ENCODE results near the gene FBXO5. TPM values are rescaled to one million over a fixed set of nuclear protein-coding genes. Genes with fewer than 3 reads are reported as not detected.

FBXO5 gene
- total and polyA plus RNA-seq, 4 experiments from 2014 or later, result 4.8 to 10.4 (median 9.4) TPM

GRCh38 chr6:152946484-152946883 is 36.4 kb downstream of the FBXO5 start:
- no peaks in the 10 kb centered on the region for H3K36me3 ChIP-seq (ENCODE audit: insufficient read depth, low read length)
- CTCF ChIA-PET (ENCODE audit: partially characterized antibody), result interaction anchor here (0.9 kb wide), 1 partner anchor 11 kb away, joined by 4 read pairs; no protein-coding TSS in a partner anchor

GRCh38 chr6:152943260-152943897 is 39.5 kb downstream of the FBXO5 start:
- ChIA-PET CTCF (ENCODE audit: partially characterized antibody) (no interaction called here), POLR2A (ENCODE audit: partially characterized antibody) (no interaction called here)
- Mint-ChIP-seq H3K4me1 (peaks cover 6 to 8% (median 7%) of the 10 kb centered on the region in 4 donors), H3K27ac (no peak overlapping the region), H3K27me3 (peaks cover 13 to 16% of the 10 kb centered on the region in 2 donors), H3K4me3 (no peak overlapping the region), H3K36me3 (no peaks in the 10 kb centered on the region), H3K9me3 (no peaks in the 10 kb centered on the region)
- H3K36me3 ChIP-seq (ENCODE audit: insufficient read depth, low read length), result no peaks in the 10 kb centered on the region
- intact Hi-C loops (cut with micrococcal nuclease), result no loop called here
- DNase-seq, result no peak
- H3K4me1 ChIP-seq (ENCODE audit: insufficient read depth, low read length), result no peaks in the 10 kb centered on the region
- no peak overlapping the region for H3K27ac ChIP-seq (ENCODE audit: low read depth, low read length)
- H3K27me3 ChIP-seq (ENCODE audit: insufficient read depth, low read length), result no peaks in the 10 kb centered on the region
- no peak overlapping the region for H3K4me3 ChIP-seq (ENCODE audit: low read length in 2 of 2)
- no peaks in the 10 kb centered on the region for H3K9me3 ChIP-seq (ENCODE audit: control insufficient read depth in 1 of 2, low read length in 2 of 2)

More at GRCh38 chr6:152946484-152946883, 36.4 kb downstream of the FBXO5 start:
- Mint-ChIP-seq H3K4me3 (no peak overlapping the region), H3K36me3 (no peaks in the 10 kb centered on the region), H3K27me3 (peaks cover 8 to 10% of the 10 kb centered on the region in 2 donors), H3K9me3 (no peaks in the 10 kb centered on the region), H3K27ac (no peak overlapping the region), H3K4me1 (peaks cover 7 to 9% (median 8%) of the 10 kb centered on the region in 4 donors)
- intact Hi-C loops (cut with micrococcal nuclease), result loop anchor here (5.0 kb wide), 1 partner anchor 1269 kb away; no protein-coding TSS in a partner anchor
- DNase-seq, result no peak
- Histone ChIP-seq H3K4me3 (ENCODE audit: low read length in 2 of 2) (no peak overlapping the region), H3K27ac (ENCODE audit: low read depth, low read length) (no peak overlapping the region), H3K4me1 (ENCODE audit: insufficient read depth, low read length) (no peaks in the 10 kb centered on the region), H3K9me3 (ENCODE audit: control insufficient read depth in 1 of 2, low read length in 2 of 2) (no peaks in the 10 kb centered on the region), H3K27me3 (ENCODE audit: insufficient read depth, low read length) (no peaks in the 10 kb centered on the region)
- POLR2A ChIA-PET (ENCODE audit: partially characterized antibody), result no interaction called here

- POLR2A ChIA-PET (ENCODE audit: partially characterized antibody), result no interaction called here
- intact Hi-C loops (cut with micrococcal nuclease), result no loop called here
- CTCF ChIA-PET (ENCODE audit: partially characterized antibody), result no interaction called here
- H3K27me3 ChIP-seq (ENCODE audit: insufficient read depth, low read length), result no peaks in the 10 kb centered on the region
- no peaks in the 10 kb centered on the region for H3K36me3 Mint-ChIP-seq
- no peaks in the 10 kb centered on the region for H3K4me1 ChIP-seq (ENCODE audit: insufficient read depth, low read length)
- H3K4me1 Mint-ChIP-seq, result no peaks in the 10 kb centered on the region
- DNase-seq, result no peak
- H3K9me3 ChIP-seq (ENCODE audit: control insufficient read depth in 1 of 2, low read length in 2 of 2), result no peaks in the 10 kb centered on the region
- no peak overlapping the region for H3K27ac ChIP-seq (ENCODE audit: low read depth, low read length)
- H3K36me3 ChIP-seq (ENCODE audit: insufficient read depth, low read length), result no peaks in the 10 kb centered on the region
- no peaks in the 10 kb centered on the region for H3K9me3 Mint-ChIP-seq
- H3K27ac Mint-ChIP-seq, result no peak overlapping the region
- H3K4me3 ChIP-seq (ENCODE audit: low read length in 2 of 2), result no peak overlapping the region
- no peak overlapping the region for H3K4me3 Mint-ChIP-seq
- H3K27me3 Mint-ChIP-seq, result peaks cover 18 to 19% of the 10 kb centered on the region in 2 donors
These were observed 40.4 kb downstream of the FBXO5 start for GRCh38 chr6:152942319-152942869.

- no peak overlapping the region for H3K27ac Mint-ChIP-seq
- Histone ChIP-seq H3K9me3 (ENCODE audit: control insufficient read depth in 1 of 2, low read length in 2 of 2) (no peaks in the 10 kb centered on the region), H3K36me3 (ENCODE audit: insufficient read depth, low read length) (no peaks in the 10 kb centered on the region), H3K4me1 (ENCODE audit: insufficient read depth, low read length) (no peaks in the 10 kb centered on the region), H3K4me3 (ENCODE audit: low read length in 2 of 2) (no peak overlapping the region), H3K27me3 (ENCODE audit: insufficient read depth, low read length) (no peaks in the 10 kb centered on the region), H3K27ac (ENCODE audit: low read depth, low read length) (no peak overlapping the region)
- ChIA-PET CTCF (ENCODE audit: partially characterized antibody) (interaction anchor here (1.2 kb wide), 1 partner anchor 83 kb away, joined by 3 read pairs; no protein-coding TSS in a partner anchor), POLR2A (ENCODE audit: partially characterized antibody) (no interaction called here)
- intact Hi-C loops (cut with micrococcal nuclease), result no loop called here
- no peak overlapping the region for H3K4me3 Mint-ChIP-seq
- H3K27me3 Mint-ChIP-seq, result peaks cover 19 to 21% of the 10 kb centered on the region in 2 donors
- no peaks in the 10 kb centered on the region for H3K4me1 Mint-ChIP-seq
- DNase-seq, result no peak
- no peaks in the 10 kb centered on the region for H3K36me3 Mint-ChIP-seq
- no peaks in the 10 kb centered on the region for H3K9me3 Mint-ChIP-seq
These were observed 41.1 kb downstream of the FBXO5 start for GRCh38 chr6:152941746-152942145.

- no peak for DNase-seq
- CTCF ChIA-PET (ENCODE audit: partially characterized antibody), result no interaction called here
- intact Hi-C loops (cut with micrococcal nuclease), result no loop called here
These were observed 50.0 kb downstream of the FBXO5 start for GRCh38 chr6:152932865-152933264.

GRCh38 chr6:152922706-152923105 is 60.1 kb downstream of the FBXO5 start:
- H3K36me3 Mint-ChIP-seq, result no peaks in the 10 kb centered on the region
- H3K27me3 Mint-ChIP-seq, result peaks cover 7 to 16% of the 10 kb centered on the region in 2 donors
- H3K27ac ChIP-seq (ENCODE audit: low read depth, low read length), result no peak overlapping the region
- H3K4me1 Mint-ChIP-seq, result no peaks in the 10 kb centered on the region
- intact Hi-C loops (cut with micrococcal nuclease), result no loop called here
- H3K9me3 Mint-ChIP-seq, result peaks cover 0 to 2% (median 0%) of the 10 kb centered on the region in 8 donors
- no peak overlapping the region for H3K27ac Mint-ChIP-seq
- no peaks in the 10 kb centered on the region for H3K4me1 ChIP-seq (ENCODE audit: insufficient read depth, low read length)
- CTCF ChIA-PET (ENCODE audit: partially characterized antibody), result interaction anchor here (1.1 to 1.5 kb wide), 2 partner anchors 25 to 26 kb away, joined by 3 to 4 read pairs; no protein-coding TSS in a partner anchor
- no peak overlapping the region for H3K4me3 Mint-ChIP-seq
- H3K36me3 ChIP-seq (ENCODE audit: insufficient read depth, low read length), result no peaks in the 10 kb centered on the region
- H3K27me3 ChIP-seq (ENCODE audit: insufficient read depth, low read length), result no peaks in the 10 kb centered on the region
- no peaks in the 10 kb centered on the region for H3K9me3 ChIP-seq (ENCODE audit: control insufficient read depth in 1 of 2, low read length in 2 of 2)
- POLR2A ChIA-PET (ENCODE audit: partially characterized antibody), result no interaction called here
- H3K4me3 ChIP-seq (ENCODE audit: low read length in 2 of 2), result no peak overlapping the region
- no peak for DNase-seq

More at GRCh38 chr6:152932865-152933264, 50.0 kb downstream of the FBXO5 start:
- POLR2A ChIA-PET (ENCODE audit: partially characterized antibody), result no interaction called here
- Mint-ChIP-seq H3K4me1 (no peaks in the 10 kb centered on the region), H3K36me3 (no peaks in the 10 kb centered on the region), H3K4me3 (no peak overlapping the region), H3K9me3 (peaks cover 0 to 2% (median 0%) of the 10 kb centered on the region in 8 donors), H3K27me3 (peaks cover 10 to 11% of the 10 kb centered on the region in 2 donors), H3K27ac (no peak overlapping the region)
- no peak overlapping the region for H3K27ac ChIP-seq (ENCODE audit: low read depth, low read length)
- H3K9me3 ChIP-seq (ENCODE audit: control insufficient read depth in 1 of 2, low read length in 2 of 2), result no peaks in the 10 kb centered on the region
- no peaks in the 10 kb centered on the region for H3K4me1 ChIP-seq (ENCODE audit: insufficient read depth, low read length)
- no peaks in the 10 kb centered on the region for H3K36me3 ChIP-seq (ENCODE audit: insufficient read depth, low read length)
- no peak overlapping the region for H3K4me3 ChIP-seq (ENCODE audit: low read length in 2 of 2)
- H3K27me3 ChIP-seq (ENCODE audit: insufficient read depth, low read length), result no peaks in the 10 kb centered on the region

All from CD4-positive, alpha-beta memory T cell (primary cell).